Upper lobe of right lung (tissue), 1 donor: Measurements from ENCODE around the gene SPATA13. TPM values are rescaled to one million over a fixed set of nuclear protein-coding genes. Genes with fewer than 3 reads are reported as not detected.

Experiments
- ATAC-seq: fragments of 200-7000 bp; cut with Tn5 transposase; one replicate; pipeline ENCODE4 v1.9.1; 2020; ENCODE audit warnings: mild to moderate bottlenecking, moderate library complexity
- DNase-seq: peaks from one replicate; pipeline ENCODE4 v3.0.0-alpha.2; 2020
- H3K27ac ChIP-seq: fragments of 200-600 bp; one replicate; pipeline ENCODE4 v1.8.0; 2022
- H3K27me3 ChIP-seq: fragments of 200-600 bp; one replicate; pipeline ENCODE4 v1.8.0; 2022; ENCODE audit warnings: mild to moderate bottlenecking
- H3K36me3 ChIP-seq: fragments of 200-600 bp; one replicate; pipeline ENCODE4 v1.8.0; 2022
- H3K4me1 ChIP-seq: fragments of 200-600 bp; one replicate; pipeline ENCODE4 v1.8.0; 2022
- H3K4me3 ChIP-seq: fragments of 200-600 bp; one replicate; pipeline ENCODE4 v1.8.0; 2022; ENCODE audit warnings: mild to moderate bottlenecking
- H3K9me3 ChIP-seq: fragments of 200-600 bp; one replicate; pipeline ENCODE4 v1.8.0; 2022
- intact Hi-C: fragments of 100-400 bp; cut with DNase I; formaldehyde crosslinking; loops from one replicate; pipeline ENCODE4 v1.11.0; 2022
- total RNA-seq: library from RNA; stranded (reverse); fragmentation: NEBNext Ultra II Directional; extraction: Animal tissue kit (Norgen Biotek cat#: 25700); gene quantifications from one replicate; pipeline ENCODE4 v1.2.1, GENCODE V29; 2021
- TF ChIP-seq, protein P1 (sequence below): fragments of 200-600 bp; IDR thresholded peaks from one replicate; pipeline ENCODE4 v1.8.0; 2022; ENCODE audit warnings: antibody characterized with exemption
- donor health status: DM: no; HTN: yes; CAD: no; lungs with severe emphysema.

Gene SPATA13
- total RNA-seq, 1 donor from 2014 or later = 34.4 TPM

DNA sequence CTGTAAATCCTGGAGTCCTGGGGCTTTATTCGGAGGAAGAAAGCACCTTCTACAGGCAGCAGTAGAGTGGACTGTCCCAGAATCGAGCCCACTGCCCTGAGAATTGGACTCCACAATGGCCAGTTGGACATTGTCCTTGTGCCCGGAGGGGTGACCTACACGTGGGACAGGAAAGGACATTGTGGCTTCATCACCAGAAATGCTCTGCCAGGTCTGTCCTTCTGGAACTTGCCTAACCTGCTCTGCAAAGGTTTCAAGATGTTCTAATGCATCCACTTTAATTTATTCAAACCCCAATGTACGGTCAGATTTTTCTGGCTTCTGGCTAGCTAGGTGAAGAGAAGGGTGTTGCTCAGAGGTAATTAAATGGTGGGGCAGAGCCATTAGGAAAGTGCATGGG is 32.4 kb upstream of the SPATA13 start:
- H3K36me3 ChIP-seq = no peaks in the 10 kb centered on the region

DNA sequence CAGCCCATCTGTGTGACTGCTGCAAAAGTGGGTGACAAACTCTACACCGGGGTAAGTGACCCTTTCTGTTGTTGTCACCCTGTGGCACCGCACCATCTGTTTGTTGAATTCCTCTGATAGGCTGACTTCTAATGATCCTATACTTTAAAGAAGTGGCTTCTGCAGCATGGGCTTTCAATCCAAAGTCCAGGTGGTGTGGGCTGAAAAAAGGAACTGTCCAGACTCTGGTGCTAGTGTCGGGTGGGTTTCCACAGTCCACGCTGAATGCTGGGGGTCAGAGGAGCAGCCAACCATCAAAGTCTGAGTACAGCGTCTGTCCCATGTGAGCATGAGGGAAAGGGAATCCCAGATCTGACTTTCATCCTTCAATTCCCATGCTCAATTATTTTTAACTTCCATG is 31.6 kb upstream of the SPATA13 start:
- H3K4me3 ChIP-seq = no peak overlapping the region
- no peak overlapping the region for H3K27ac ChIP-seq
- intact Hi-C loops = no loop called here
- ATAC-seq = no peak
- no peak for DNase-seq
- H3K36me3 ChIP-seq = no peaks in the 10 kb centered on the region
- H3K9me3 ChIP-seq = no peaks in the 10 kb centered on the region
- H3K4me1 ChIP-seq = no peaks in the 10 kb centered on the region
- H3K27me3 ChIP-seq = no peaks in the 10 kb centered on the region
- TF ChIP-seq, protein P1, sequence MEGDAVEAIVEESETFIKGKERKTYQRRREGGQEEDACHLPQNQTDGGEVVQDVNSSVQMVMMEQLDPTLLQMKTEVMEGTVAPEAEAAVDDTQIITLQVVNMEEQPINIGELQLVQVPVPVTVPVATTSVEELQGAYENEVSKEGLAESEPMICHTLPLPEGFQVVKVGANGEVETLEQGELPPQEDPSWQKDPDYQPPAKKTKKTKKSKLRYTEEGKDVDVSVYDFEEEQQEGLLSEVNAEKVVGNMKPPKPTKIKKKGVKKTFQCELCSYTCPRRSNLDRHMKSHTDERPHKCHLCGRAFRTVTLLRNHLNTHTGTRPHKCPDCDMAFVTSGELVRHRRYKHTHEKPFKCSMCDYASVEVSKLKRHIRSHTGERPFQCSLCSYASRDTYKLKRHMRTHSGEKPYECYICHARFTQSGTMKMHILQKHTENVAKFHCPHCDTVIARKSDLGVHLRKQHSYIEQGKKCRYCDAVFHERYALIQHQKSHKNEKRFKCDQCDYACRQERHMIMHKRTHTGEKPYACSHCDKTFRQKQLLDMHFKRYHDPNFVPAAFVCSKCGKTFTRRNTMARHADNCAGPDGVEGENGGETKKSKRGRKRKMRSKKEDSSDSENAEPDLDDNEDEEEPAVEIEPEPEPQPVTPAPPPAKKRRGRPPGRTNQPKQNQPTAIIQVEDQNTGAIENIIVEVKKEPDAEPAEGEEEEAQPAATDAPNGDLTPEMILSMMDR = no peak

More for the DNA sequence above, 32.4 kb upstream of the SPATA13 start:
- Histone ChIP-seq H3K27me3 (no peaks in the 10 kb centered on the region), H3K4me1 (no peaks in the 10 kb centered on the region), H3K4me3 (no peak overlapping the region), H3K27ac (no peak overlapping the region), H3K9me3 (no peaks in the 10 kb centered on the region)
- TF ChIP-seq, protein P1 = no peak
- intact Hi-C loops = no loop called here
- ATAC-seq (no peak), DNase-seq (no peak)

DNA sequence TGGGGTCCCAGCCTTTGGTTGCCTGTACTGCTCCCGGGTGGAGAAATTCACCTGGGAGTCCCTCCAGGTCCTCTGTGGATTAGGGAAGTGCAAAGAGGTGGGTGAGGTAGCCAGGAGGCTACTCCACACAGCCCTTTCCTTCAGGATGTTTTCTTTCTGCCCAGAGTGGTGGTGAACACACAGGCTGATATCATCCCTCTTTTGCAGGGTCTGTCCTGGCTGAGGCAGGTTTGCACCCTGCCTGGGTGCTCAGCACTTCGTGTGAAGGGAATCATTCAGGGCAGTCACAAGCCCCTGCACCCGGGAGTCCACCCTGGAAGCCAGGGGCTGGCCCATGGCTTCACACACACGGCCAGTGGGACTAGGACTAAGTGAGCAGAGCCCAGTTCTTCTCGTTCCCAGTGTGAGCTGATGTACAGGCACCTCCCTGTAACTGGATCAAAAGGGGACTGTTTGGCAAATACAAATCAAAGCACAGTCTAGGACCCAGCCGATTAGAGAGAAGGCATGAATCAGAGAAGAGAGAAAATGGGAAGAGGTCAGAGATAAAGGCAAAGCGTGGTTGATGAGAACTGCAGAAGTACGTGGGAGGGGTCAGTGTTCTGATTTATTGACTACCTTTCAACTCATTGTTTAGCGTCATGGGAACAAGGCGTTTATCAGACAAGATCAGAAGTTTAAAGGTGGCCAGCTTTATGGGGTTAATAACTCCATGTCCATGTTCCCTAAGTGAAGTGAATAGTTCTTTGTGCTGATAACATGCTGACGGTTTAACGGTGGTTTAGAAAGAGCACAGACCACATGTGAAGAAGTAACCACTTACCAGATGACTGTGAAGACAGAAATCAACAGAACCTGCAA is 30.4 kb upstream of the SPATA13 start:
- Histone ChIP-seq H3K36me3 (no peaks in the 10 kb centered on the region), H3K4me1 (no peaks in the 10 kb centered on the region), H3K9me3 (no peaks in the 10 kb centered on the region), H3K27ac (no peak overlapping the region), H3K4me3 (no peak overlapping the region), H3K27me3 (no peaks in the 10 kb centered on the region)
- no peak for DNase-seq
- ATAC-seq = no peak
- intact Hi-C loops = no loop called here
- TF ChIP-seq, protein P1 = no peak

DNA sequence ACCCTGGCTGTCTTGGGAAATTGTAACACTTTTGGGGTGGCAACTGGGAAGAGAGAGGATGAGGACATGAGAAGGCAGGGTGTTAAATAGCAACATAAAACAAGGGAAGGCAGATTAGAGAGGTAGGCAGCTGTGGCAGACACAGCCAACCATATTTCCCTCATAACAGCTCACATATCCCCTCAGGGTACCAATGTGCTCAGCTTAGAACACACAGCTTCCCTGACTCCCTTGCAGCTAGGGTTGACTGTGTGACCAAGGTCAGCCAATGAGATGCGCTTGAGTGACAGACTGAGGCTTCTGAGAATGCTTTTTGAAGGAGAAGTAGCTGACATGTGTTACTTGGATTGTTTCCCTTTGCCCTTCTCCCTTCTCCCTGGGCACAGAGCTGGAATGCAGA is 28.8 kb upstream of the SPATA13 start:
- Histone ChIP-seq H3K4me1 (no peaks in the 10 kb centered on the region), H3K36me3 (no peaks in the 10 kb centered on the region), H3K9me3 (no peaks in the 10 kb centered on the region), H3K4me3 (no peak overlapping the region), H3K27ac (no peak overlapping the region), H3K27me3 (no peaks in the 10 kb centered on the region)
- TF ChIP-seq, protein P1 = no peak
- intact Hi-C loops = no loop called here
- ATAC-seq = no peak
- DNase-seq = no peak

DNA sequence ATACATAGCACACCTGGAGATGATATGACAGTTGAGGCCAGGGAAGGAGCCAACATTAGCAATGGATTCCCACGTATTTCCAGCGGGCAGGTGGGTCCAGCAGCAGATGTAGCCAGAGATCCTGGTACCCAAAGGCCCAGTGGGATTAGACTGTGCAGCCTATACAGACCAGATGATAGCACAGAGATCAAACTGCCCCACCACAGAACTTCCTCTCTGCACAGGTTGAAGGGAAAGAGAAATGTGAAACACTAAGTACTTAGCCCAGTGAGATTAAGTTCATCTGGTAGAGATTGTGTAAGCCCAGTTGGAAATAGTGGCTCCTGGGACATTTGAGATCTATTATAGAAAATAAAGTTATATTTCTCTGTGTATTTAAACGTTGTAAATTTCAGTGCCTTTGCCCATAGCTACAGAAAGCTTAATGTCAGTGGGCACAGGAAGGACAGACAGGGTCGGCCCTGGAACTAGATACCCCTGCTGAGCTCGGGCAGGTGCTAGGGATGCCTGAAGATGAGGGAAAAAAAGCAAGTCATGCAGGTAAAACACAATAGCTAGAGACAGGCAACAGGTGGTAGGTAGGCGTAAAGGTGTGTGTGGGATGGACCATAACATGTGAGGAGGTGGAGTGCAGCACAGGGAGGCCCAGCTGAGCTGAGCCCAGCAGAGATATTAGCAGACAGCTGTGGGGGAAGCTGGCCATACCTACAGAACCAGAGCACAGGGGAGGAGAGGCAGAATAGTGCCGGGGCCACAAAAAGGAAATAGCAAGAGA is 27.3 kb upstream of the SPATA13 start:
- Histone ChIP-seq H3K36me3 (no peaks in the 10 kb centered on the region), H3K4me1 (no peaks in the 10 kb centered on the region), H3K9me3 (no peaks in the 10 kb centered on the region), H3K4me3 (no peak overlapping the region), H3K27me3 (no peaks in the 10 kb centered on the region), H3K27ac (no peak overlapping the region)
- TF ChIP-seq, protein P1 = no peak
- ATAC-seq (no peak), DNase-seq (no peak)
- intact Hi-C loops = no loop called here
